Effector memory CD8-positive, alpha-beta T cell (primary cell): Measurements from ENCODE around the gene CHD6.

Experiments
- ATAC-seq: fragments of 150-1000 bp; cut with Tn5 transposase; replicated peaks from 2 replicates; pipeline ENCODE4 v1.10.0; 2021; ENCODE audit warnings: mild to moderate bottlenecking, moderate library complexity
- DNase-seq, 3 experiments: peaks; one replicate each; pipeline ENCODE4 v3.0.0; 2021
- H3K27ac Mint-ChIP-seq, 2 donors: one replicate each; pipeline ENCODE4 v1.8.0; 2022; ENCODE audit warnings: mild to moderate bottlenecking in 2 of 2, mixed read lengths in 2 of 2, moderate library complexity in 2 of 2
- H3K27me3 Mint-ChIP-seq, 2 donors: one replicate each; pipeline ENCODE4 v1.8.0; 2022; ENCODE audit warnings: mixed read lengths in 2 of 2
- H3K36me3 Mint-ChIP-seq: one replicate; pipeline ENCODE4 v1.8.0; 2022; ENCODE audit warnings: mild to moderate bottlenecking, moderate library complexity, mixed read lengths; ENCODE audit not compliant: insufficient read depth
- H3K4me1 Mint-ChIP-seq, 2 donors: one replicate each; pipeline ENCODE4 v1.8.0; 2022; ENCODE audit warnings: low read depth in 2 of 2, mixed read lengths in 2 of 2
- H3K4me3 Mint-ChIP-seq, 2 donors: one replicate each; pipeline ENCODE4 v1.8.0; 2022; ENCODE audit warnings: mild to moderate bottlenecking in 2 of 2, mixed read lengths in 2 of 2, moderate library complexity in 2 of 2
- H3K9me3 Mint-ChIP-seq, 2 donors: one replicate each; pipeline ENCODE4 v1.8.0; 2022; ENCODE audit warnings: mixed read lengths in 2 of 2

The CHD6 gene

GRCh38 chr20:41444821-41445220, 173.4 kb downstream of the CHD6 start:
- no peak overlapping the region for H3K4me3 Mint-ChIP-seq
- H3K4me1 Mint-ChIP-seq, result no peaks in the 10 kb centered on the region
- DNase-seq, result no peak
- no peak for ATAC-seq
- H3K27me3 Mint-ChIP-seq, result no peaks in the 10 kb centered on the region
- H3K36me3 Mint-ChIP-seq, result peaks cover 41% of the 10 kb centered on the region
- H3K27ac Mint-ChIP-seq, result no peak overlapping the region
- H3K9me3 Mint-ChIP-seq, result no peaks in the 10 kb centered on the region

GRCh38 chr20:41443691-41444090, 174.5 kb downstream of the CHD6 start:
- Mint-ChIP-seq H3K36me3 (peaks cover 39% of the 10 kb centered on the region), H3K27me3 (no peaks in the 10 kb centered on the region), H3K27ac (no peak overlapping the region), H3K9me3 (no peaks in the 10 kb centered on the region), H3K4me3 (no peak overlapping the region), H3K4me1 (no peaks in the 10 kb centered on the region)
- DNase-seq, result no peak
- no peak for ATAC-seq

GRCh38 chr20:41440882-41441281, 177.3 kb downstream of the CHD6 start:
- no peak for DNase-seq
- ATAC-seq, result no peak
- Mint-ChIP-seq H3K4me1 (peaks cover 3 to 9% of the 10 kb centered on the region in 2 donors), H3K27ac (peak overlapping the region in 1 of 2 donors; percentile 12), H3K36me3 (peaks cover 22% of the 10 kb centered on the region), H3K9me3 (no peaks in the 10 kb centered on the region), H3K4me3 (no peak overlapping the region), H3K27me3 (no peaks in the 10 kb centered on the region)

- Mint-ChIP-seq H3K36me3 (peaks cover 31% of the 10 kb centered on the region), H3K27me3 (no peaks in the 10 kb centered on the region), H3K4me1 (peaks cover 3 to 11% of the 10 kb centered on the region in 2 donors), H3K9me3 (no peaks in the 10 kb centered on the region), H3K4me3 (no peak overlapping the region), H3K27ac (peak overlapping the region; percentile 18 to 66)
- ATAC-seq, result no peak
- DNase-seq, result no peak
Measured at GRCh38 chr20:41437836-41438235, 180.3 kb downstream of the CHD6 start.

GRCh38 chr20:41436679-41437078, 181.5 kb downstream of the CHD6 start:
- peaks cover 3 to 16% of the 10 kb centered on the region in 2 donors for H3K4me1 Mint-ChIP-seq
- DNase-seq (no peak), ATAC-seq (no peak)
- no peak overlapping the region for H3K4me3 Mint-ChIP-seq
- H3K36me3 Mint-ChIP-seq, result peaks cover 28% of the 10 kb centered on the region
- no peaks in the 10 kb centered on the region for H3K9me3 Mint-ChIP-seq
- H3K27me3 Mint-ChIP-seq, result no peaks in the 10 kb centered on the region
- H3K27ac Mint-ChIP-seq, result peak overlapping the region in 1 of 2 donors; percentile 6

GRCh38 chr20:41433203-41433602, 185.0 kb downstream of the CHD6 start:
- no peak overlapping the region for H3K4me3 Mint-ChIP-seq
- H3K27ac Mint-ChIP-seq, result no peak overlapping the region
- ATAC-seq, result no peak
- H3K4me1 Mint-ChIP-seq, result peaks cover 3 to 19% of the 10 kb centered on the region in 2 donors
- no peaks in the 10 kb centered on the region for H3K27me3 Mint-ChIP-seq
- peaks cover 31% of the 10 kb centered on the region for H3K36me3 Mint-ChIP-seq
- no peak for DNase-seq
- no peaks in the 10 kb centered on the region for H3K9me3 Mint-ChIP-seq

- Mint-ChIP-seq H3K27me3 (no peaks in the 10 kb centered on the region), H3K9me3 (no peaks in the 10 kb centered on the region), H3K4me3 (no peak overlapping the region), H3K36me3 (peaks cover 33% of the 10 kb centered on the region), H3K27ac (no peak overlapping the region), H3K4me1 (peaks cover 3 to 19% of the 10 kb centered on the region in 2 donors)
- DNase-seq, result no peak
- no peak for ATAC-seq
Measured at GRCh38 chr20:41432746-41433145, 185.4 kb downstream of the CHD6 start.

GRCh38 chr20:41428285-41428684, 189.9 kb downstream of the CHD6 start:
- DNase-seq, result no peak
- peaks cover 0 to 10% of the 10 kb centered on the region in 2 donors for H3K4me1 Mint-ChIP-seq
- H3K36me3 Mint-ChIP-seq, result peaks cover 46% of the 10 kb centered on the region
- H3K9me3 Mint-ChIP-seq, result no peaks in the 10 kb centered on the region
- no peak overlapping the region for H3K27ac Mint-ChIP-seq
- ATAC-seq, result no peak
- no peak overlapping the region for H3K4me3 Mint-ChIP-seq
- no peaks in the 10 kb centered on the region for H3K27me3 Mint-ChIP-seq

GRCh38 chr20:41427833-41428232, 190.3 kb downstream of the CHD6 start:
- ATAC-seq, result no peak
- no peaks in the 10 kb centered on the region for H3K9me3 Mint-ChIP-seq
- H3K27me3 Mint-ChIP-seq, result no peaks in the 10 kb centered on the region
- H3K36me3 Mint-ChIP-seq, result peaks cover 46% of the 10 kb centered on the region
- no peak overlapping the region for H3K27ac Mint-ChIP-seq
- H3K4me3 Mint-ChIP-seq, result no peak overlapping the region
- DNase-seq, result no peak
- H3K4me1 Mint-ChIP-seq, result peaks cover 0 to 7% of the 10 kb centered on the region in 2 donors

GRCh38 chr20:41426976-41427375, 191.2 kb downstream of the CHD6 start:
- Mint-ChIP-seq H3K27me3 (no peaks in the 10 kb centered on the region), H3K9me3 (no peaks in the 10 kb centered on the region), H3K4me1 (peaks cover 0 to 3% of the 10 kb centered on the region in 2 donors), H3K4me3 (no peak overlapping the region), H3K27ac (no peak overlapping the region), H3K36me3 (peaks cover 51% of the 10 kb centered on the region)
- ATAC-seq (no peak), DNase-seq (no peak)

- Mint-ChIP-seq H3K4me3 (no peak overlapping the region), H3K4me1 (peaks cover 0 to 3% of the 10 kb centered on the region in 2 donors), H3K27ac (no peak overlapping the region), H3K9me3 (no peaks in the 10 kb centered on the region), H3K27me3 (no peaks in the 10 kb centered on the region), H3K36me3 (peaks cover 57% of the 10 kb centered on the region)
- DNase-seq (no peak), ATAC-seq (no peak)
Measured at GRCh38 chr20:41426086-41426830, 191.9 kb downstream of the CHD6 start.

GRCh38 chr20:41425180-41425884, 192.8 kb downstream of the CHD6 start:
- no peaks in the 10 kb centered on the region for H3K9me3 Mint-ChIP-seq
- no peaks in the 10 kb centered on the region for H3K27me3 Mint-ChIP-seq
- peaks cover 61% of the 10 kb centered on the region for H3K36me3 Mint-ChIP-seq
- H3K27ac Mint-ChIP-seq, result no peak overlapping the region
- H3K4me1 Mint-ChIP-seq, result peaks cover 0 to 1% of the 10 kb centered on the region in 2 donors
- DNase-seq (no peak), ATAC-seq (no peak)
- no peak overlapping the region for H3K4me3 Mint-ChIP-seq

- no peaks in the 10 kb centered on the region for H3K4me1 Mint-ChIP-seq
- peaks cover 60% of the 10 kb centered on the region for H3K36me3 Mint-ChIP-seq
- no peak for DNase-seq
- no peaks in the 10 kb centered on the region for H3K9me3 Mint-ChIP-seq
- peak overlapping the region in 1 of 2 donors; percentile 86 for H3K27ac Mint-ChIP-seq
- no peak overlapping the region for H3K4me3 Mint-ChIP-seq
- no peaks in the 10 kb centered on the region for H3K27me3 Mint-ChIP-seq
- ATAC-seq, result no peak
Measured at GRCh38 chr20:41424546-41424945, 193.6 kb downstream of the CHD6 start.

GRCh38 chr20:41424011-41424410, 194.2 kb downstream of the CHD6 start:
- ATAC-seq (no peak), DNase-seq (no peak)
- Mint-ChIP-seq H3K27ac (peak overlapping the region in 1 of 2 donors; percentile 86), H3K36me3 (peaks cover 60% of the 10 kb centered on the region), H3K4me1 (no peaks in the 10 kb centered on the region), H3K9me3 (no peaks in the 10 kb centered on the region), H3K4me3 (no peak overlapping the region), H3K27me3 (no peaks in the 10 kb centered on the region)
